Peyer's patch (tissue), 4 donors: ENCODE results near the gene KCTD2. TPM values are rescaled to one million over a fixed set of nuclear protein-coding genes. Genes with fewer than 3 reads are reported as not detected.
"Not testable (repeated sequence)": the region's sequence is repeated elsewhere in the genome, so short reads cannot be mapped to it uniquely, and the experiment has no call there.

Source experiments
- DNase-seq, 3 donors: peaks; one replicate each; pipeline ENCODE4 v3.0.0-alpha.2; 2017 to 2019
- H3K27ac ChIP-seq, 4 donors: fragments of 200-600 bp; sonication (generic); one replicate each; pipeline ENCODE4 v1.5.1; 2016 to 2019
- H3K27me3 ChIP-seq, 2 donors: fragments of 200-600 bp; sonication (generic); one replicate each; pipeline ENCODE4 v1.5.1; 2019
- H3K36me3 ChIP-seq, 3 donors: fragments of 200-600 bp; sonication (generic); one replicate each; pipeline ENCODE4 v1.5.1; 2016 to 2019
- H3K4me1 ChIP-seq, 4 donors: fragments of 200-600 bp; sonication (generic); one replicate each; pipeline ENCODE4 v1.5.1; 2016 to 2019
- H3K4me3 ChIP-seq, 4 donors: fragments of 200-600 bp; sonication (generic); 1 replicate in 3 of 4; 2 replicates in 1 of 4; pipeline ENCODE4 v1.5.1; 2016 to 2019; ENCODE audit warnings: mild to moderate bottlenecking in 1 of 4
- H3K9me3 ChIP-seq, 4 donors: fragments of 200-600 bp; sonication (generic); one replicate each; pipeline ENCODE4 v1.5.1; 2016 to 2019; ENCODE audit warnings: mild to moderate bottlenecking in 1 of 4
- CTCF ChIP-seq, 6 experiments: fragments of 450-650 bp in 4 of 6; fragments of 200-600 bp in 2 of 6; sonication (generic) in 1 of 6; IDR thresholded peaks; one replicate each; pipeline ENCODE4 v1.5.1; 2017 to 2019; ENCODE audit warnings: antibody characterized with exemption in 6 of 6, mild to moderate bottlenecking in 3 of 6, moderate library complexity in 1 of 6
- POLR2A ChIP-seq, 2 donors: fragments of 450-650 bp; IDR thresholded peaks; one replicate each; pipeline ENCODE4 v1.5.1; 2017; ENCODE audit warnings: antibody characterized with exemption in 2 of 2, mild to moderate bottlenecking in 2 of 2, moderate library complexity in 2 of 2
- total RNA-seq, 4 donors: library from RNA; depleted of rRNA; stranded (reverse); fragments of >200 nt; gene quantifications; one replicate each; pipeline ENCODE4 v1.1.0, GENCODE V29; 2016

Gene KCTD2
- total RNA-seq, 4 donors from 2014 or later, result 14.9 to 23.5 (median 20.4) TPM

DNA sequence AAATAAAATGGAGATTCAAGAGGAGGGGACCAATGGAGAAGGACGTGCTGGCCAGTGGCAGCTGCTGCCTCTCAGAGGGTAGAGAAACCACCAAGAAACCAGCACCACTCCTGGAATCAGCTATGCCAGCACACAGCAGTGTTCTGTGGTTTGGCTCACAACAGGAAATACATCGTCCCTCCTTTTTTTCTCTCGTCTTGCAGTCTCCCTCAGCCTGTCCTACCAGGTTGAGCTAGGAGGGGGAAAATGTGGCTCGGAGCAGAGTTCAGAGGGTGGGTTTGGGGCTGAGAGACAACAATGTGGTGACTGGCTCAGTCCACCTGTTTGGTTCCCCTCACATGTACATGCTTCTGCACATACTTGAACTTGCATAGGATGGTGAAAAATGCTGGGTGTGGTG, 20.8 kb downstream of the KCTD2 start:
- no peak for TF ChIP-seq POLR2A (IDR thresholded peaks at IDR 0.05)
- no peak for TF ChIP-seq CTCF (IDR thresholded peaks at IDR 0.05)
- no peak overlapping the region for H3K4me3 ChIP-seq
- no peak overlapping the region for H3K27ac ChIP-seq
- no peak for DNase-seq
- peaks cover 0 to 22% (median 0%) of the 10 kb centered on the region in 3 donors for H3K36me3 ChIP-seq
- no peaks in the 10 kb centered on the region for H3K4me1 ChIP-seq
- no peaks in the 10 kb centered on the region for H3K9me3 ChIP-seq
- H3K27me3 ChIP-seq, result no peaks in the 10 kb centered on the region

DNA sequence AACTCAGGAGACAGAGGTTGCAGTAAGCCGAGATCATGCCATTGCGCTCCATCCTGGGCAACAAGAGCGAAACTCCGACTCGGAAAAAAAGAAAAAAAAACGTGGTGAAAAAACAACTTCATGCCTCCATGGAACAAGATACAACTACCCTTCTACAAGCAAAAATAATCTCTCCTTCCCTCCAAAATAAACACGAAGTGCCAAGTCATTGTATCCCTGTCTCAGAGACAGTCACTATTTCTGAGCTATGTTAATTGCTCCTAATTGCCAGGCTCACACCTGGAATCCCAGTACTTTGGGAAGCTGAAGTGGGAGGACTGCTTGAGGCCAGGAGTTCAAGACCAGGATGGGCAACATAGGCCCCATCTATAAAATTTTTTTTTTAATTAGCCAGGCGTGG, 21.7 kb downstream of the KCTD2 start:
- TF ChIP-seq POLR2A (IDR thresholded peaks at IDR 0.05) (no peak), CTCF (IDR thresholded peaks at IDR 0.05) (no peak)
- H3K27ac ChIP-seq, result no peak overlapping the region
- H3K27me3 ChIP-seq, result no peaks in the 10 kb centered on the region
- no peak overlapping the region for H3K4me3 ChIP-seq
- H3K4me1 ChIP-seq, result no peaks in the 10 kb centered on the region
- no peaks in the 10 kb centered on the region for H3K9me3 ChIP-seq
- DNase-seq, result no peak
- H3K36me3 ChIP-seq, result peaks cover 0 to 13% (median 0%) of the 10 kb centered on the region in 3 donors

- Histone ChIP-seq H3K9me3 (no peaks in the 10 kb centered on the region), H3K27ac (no peak overlapping the region), H3K27me3 (no peaks in the 10 kb centered on the region), H3K4me1 (no peaks in the 10 kb centered on the region), H3K36me3 (peaks cover 0 to 3% (median 0%) of the 10 kb centered on the region in 3 donors), H3K4me3 (no peak overlapping the region)
- TF ChIP-seq CTCF (IDR thresholded peaks at IDR 0.05), result peak in 4 of 6 experiments; percentile 19 to 66 (median 54)
- TF ChIP-seq POLR2A (IDR thresholded peaks at IDR 0.05), result no peak
- no peak for DNase-seq
These were observed 22.8 kb downstream of the KCTD2 start for GRCh38 chr17:75069783-75070182.

DNA sequence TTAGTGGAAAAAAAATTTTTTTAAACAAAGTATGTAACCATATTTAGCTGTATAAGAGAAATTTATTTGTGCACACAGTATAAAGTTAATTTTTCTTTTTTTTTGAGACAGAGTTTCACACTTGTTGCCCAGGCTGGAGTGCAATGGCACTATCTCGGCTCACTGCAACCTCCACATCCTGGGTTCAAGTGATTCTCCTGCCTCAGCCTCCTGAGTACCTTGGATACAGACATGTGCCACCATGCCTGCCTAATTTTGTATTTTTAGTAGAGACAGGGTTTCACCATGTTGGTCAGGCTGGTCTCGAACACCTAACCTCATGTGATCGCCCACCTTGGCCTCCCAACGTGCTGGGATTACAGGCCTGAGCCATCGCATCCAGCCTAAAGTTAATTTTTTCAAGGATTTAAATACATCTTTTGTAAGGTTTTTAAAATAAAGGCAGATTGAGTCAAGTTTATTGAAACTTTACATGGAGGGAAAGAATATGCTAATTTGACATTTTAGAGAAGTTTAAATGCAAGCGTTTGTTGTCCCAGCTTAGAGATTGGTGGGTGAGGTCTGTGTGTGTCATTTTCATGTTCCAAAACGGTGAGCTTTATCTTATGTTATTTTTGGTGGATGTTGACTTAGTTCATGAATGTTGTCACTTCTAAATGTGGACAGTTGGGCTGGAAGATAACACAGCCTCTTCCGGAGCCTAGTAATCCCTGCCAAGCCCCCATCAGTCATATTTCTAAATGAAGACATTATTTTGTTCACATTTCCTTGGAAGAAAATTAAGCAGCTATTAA, 24.6 kb downstream of the KCTD2 start:
- not testable (repeated sequence) for H3K27me3 ChIP-seq, H3K27ac ChIP-seq, H3K36me3 ChIP-seq, DNase-seq, H3K4me3 ChIP-seq, H3K4me1 ChIP-seq, H3K9me3 ChIP-seq

- H3K4me3 ChIP-seq, H3K27ac ChIP-seq, H3K27me3 ChIP-seq, H3K9me3 ChIP-seq, DNase-seq, H3K36me3 ChIP-seq: not testable (repeated sequence)
- peaks cover 0 to 13% (median 9%) of the 10 kb centered on the region in 4 donors for H3K4me1 ChIP-seq
These were observed 25.9 kb downstream of the KCTD2 start for GRCh38 chr17:75072909-75073308.

- no peak overlapping the region for H3K4me3 ChIP-seq
- peak overlapping the region in 2 of 4 donors; percentile 22 to 37 for H3K27ac ChIP-seq
- H3K9me3 ChIP-seq, result no peaks in the 10 kb centered on the region
- TF ChIP-seq POLR2A (IDR thresholded peaks at IDR 0.05) (no peak), CTCF (IDR thresholded peaks at IDR 0.05) (peak in 1 of 6 experiments; percentile 19)
- DNase-seq, result no peak
- no peaks in the 10 kb centered on the region for H3K27me3 ChIP-seq
- H3K36me3 ChIP-seq, result no peaks in the 10 kb centered on the region
- H3K4me1 ChIP-seq, result peaks cover 0 to 21% (median 17%) of the 10 kb centered on the region in 4 donors
These were observed 26.6 kb downstream of the KCTD2 start for GRCh38 chr17:75073618-75074047.
